OCI-M1 (cell line): ENCODE results near the gene CCDC93.

Experiments used
- DNase-seq: peaks from one replicate; lab custom pipeline; 2025; lab: John Stamatoyannopoulos, UW

Gene CCDC93

GRCh38 chr2:118013724-118014491 is at the start of gene CCDC93:
Gene CCDC93, minus strand, starts transcription at chr2:118014070. Its CDS starts 75 bp downstream, at chr2:118013995.
- peak; percentile 93 for DNase-seq

- no peak for DNase-seq
Measured at GRCh38 chr2:118062669-118063068, 48.8 kb upstream of the CCDC93 start.

GRCh38 chr2:118062048-118062447 is 48.2 kb upstream of the CCDC93 start:
- DNase-seq = no peak

- peak; percentile 41 for DNase-seq
Measured at GRCh38 chr2:118061135-118061955, 47.5 kb upstream of the CCDC93 start.

- no peak for DNase-seq
Measured at GRCh38 chr2:118059919-118060478, 46.1 kb upstream of the CCDC93 start.

GRCh38 chr2:118058951-118059350 is 45.1 kb upstream of the CCDC93 start:
- no peak for DNase-seq

- no peak for DNase-seq
Measured at GRCh38 chr2:118056801-118057200, 42.9 kb upstream of the CCDC93 start.

- no peak for DNase-seq
Measured at GRCh38 chr2:118056165-118056534, 42.3 kb upstream of the CCDC93 start.

GRCh38 chr2:118055512-118056164 is 41.8 kb upstream of the CCDC93 start:
- no peak for DNase-seq

GRCh38 chr2:118054213-118055008 is 40.5 kb upstream of the CCDC93 start:
- DNase-seq = no peak

GRCh38 chr2:118053681-118054080 is 39.8 kb upstream of the CCDC93 start:
- DNase-seq = no peak

GRCh38 chr2:118052474-118052873 is 38.6 kb upstream of the CCDC93 start:
- no peak for DNase-seq

GRCh38 chr2:118051826-118052358 is 38.0 kb upstream of the CCDC93 start:
- no peak for DNase-seq

- DNase-seq = no peak
Measured at GRCh38 chr2:118050974-118051373, 37.1 kb upstream of the CCDC93 start.

GRCh38 chr2:118050386-118050785 is 36.5 kb upstream of the CCDC93 start:
- DNase-seq = no peak

- DNase-seq = no peak
Measured at GRCh38 chr2:118049816-118050140, 35.9 kb upstream of the CCDC93 start.

GRCh38 chr2:118049140-118049815 is 35.4 kb upstream of the CCDC93 start:
- no peak for DNase-seq

- no peak for DNase-seq
Measured at GRCh38 chr2:118048401-118048800, 34.5 kb upstream of the CCDC93 start.

- no peak for DNase-seq
Measured at GRCh38 chr2:118047380-118047826, 33.5 kb upstream of the CCDC93 start.

GRCh38 chr2:118046634-118047210 is 32.9 kb upstream of the CCDC93 start:
- DNase-seq = peak; percentile 59
